Fibroblast of lung (primary cell): ENCODE data around the gene NEK1.
"Not testable (repeated sequence)": the region's sequence is repeated elsewhere in the genome, so short reads cannot be mapped to it uniquely, and the experiment has no call there.

Experiments
- EZH2 ChIP-seq: IDR thresholded peaks from 2 replicates; pipeline ENCODE4 v1.5.1; 2012; ENCODE audit warnings: low read length, control low read depth, mild to moderate bottlenecking; ENCODE audit errors: missing control alignments
- TF ChIP-seq, protein P1 (sequence below), 2 donors: IDR thresholded peaks in 1 of 2; conservative IDR thresholded peaks in 1 of 2; 1 replicate in 1 of 2; 2 replicates in 1 of 2; pipeline ENCODE4 v1.5.1; 2011 to 2012; ENCODE audit warnings: low read length in 2 of 2, control low read depth in 1 of 2, inconsistent platforms in 1 of 2, low read depth in 1 of 2, mild to moderate bottlenecking in 1 of 2

GRCh38 chr4:169571012-169571411 lies 41.4 kb downstream of the NEK1 start:
- TF ChIP-seq, protein P1, sequence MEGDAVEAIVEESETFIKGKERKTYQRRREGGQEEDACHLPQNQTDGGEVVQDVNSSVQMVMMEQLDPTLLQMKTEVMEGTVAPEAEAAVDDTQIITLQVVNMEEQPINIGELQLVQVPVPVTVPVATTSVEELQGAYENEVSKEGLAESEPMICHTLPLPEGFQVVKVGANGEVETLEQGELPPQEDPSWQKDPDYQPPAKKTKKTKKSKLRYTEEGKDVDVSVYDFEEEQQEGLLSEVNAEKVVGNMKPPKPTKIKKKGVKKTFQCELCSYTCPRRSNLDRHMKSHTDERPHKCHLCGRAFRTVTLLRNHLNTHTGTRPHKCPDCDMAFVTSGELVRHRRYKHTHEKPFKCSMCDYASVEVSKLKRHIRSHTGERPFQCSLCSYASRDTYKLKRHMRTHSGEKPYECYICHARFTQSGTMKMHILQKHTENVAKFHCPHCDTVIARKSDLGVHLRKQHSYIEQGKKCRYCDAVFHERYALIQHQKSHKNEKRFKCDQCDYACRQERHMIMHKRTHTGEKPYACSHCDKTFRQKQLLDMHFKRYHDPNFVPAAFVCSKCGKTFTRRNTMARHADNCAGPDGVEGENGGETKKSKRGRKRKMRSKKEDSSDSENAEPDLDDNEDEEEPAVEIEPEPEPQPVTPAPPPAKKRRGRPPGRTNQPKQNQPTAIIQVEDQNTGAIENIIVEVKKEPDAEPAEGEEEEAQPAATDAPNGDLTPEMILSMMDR (conservative IDR thresholded peaks at IDR 0.05 in 1 of 2, IDR thresholded peaks at IDR 0.05 in 1 of 2; ENCODE audit: low read depth in 1 of 2, low read length in 2 of 2), result not testable (repeated sequence)
- not testable (repeated sequence) for TF ChIP-seq EZH2
